GOT3 (cell line): ENCODE measurements around the gene ANKRD39.
"Not testable (repeated sequence)": the region's sequence is repeated elsewhere in the genome, so short reads cannot be mapped to it uniquely, and the experiment has no call there.

Experiments used
- DNase-seq: peaks from one replicate; lab custom pipeline; 2025; ENCODE audit warnings: mixed read lengths; lab: John Stamatoyannopoulos, UW

ANKRD39 gene

GRCh38 chr2:96808176-96808837, 49.5 kb downstream of the ANKRD39 start:
- no peak for DNase-seq

DNA sequence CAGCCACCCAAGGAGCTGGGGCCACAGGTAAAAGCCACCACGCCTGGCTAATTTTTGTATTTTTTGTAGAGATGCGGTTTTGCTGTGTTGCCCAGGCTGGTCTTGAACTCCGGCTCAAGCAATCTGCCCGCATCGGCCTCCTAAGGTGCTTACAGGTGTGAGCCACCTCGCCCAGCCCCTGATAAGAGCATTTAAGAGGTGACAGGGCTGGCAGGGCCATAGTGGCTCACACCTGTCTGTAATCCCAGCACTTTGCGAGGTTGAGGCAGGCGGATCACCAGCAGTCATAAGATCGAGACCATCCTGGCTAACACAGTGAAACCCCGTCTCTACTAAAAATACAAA, 50.7 kb downstream of the ANKRD39 start:
- no peak for DNase-seq

DNA sequence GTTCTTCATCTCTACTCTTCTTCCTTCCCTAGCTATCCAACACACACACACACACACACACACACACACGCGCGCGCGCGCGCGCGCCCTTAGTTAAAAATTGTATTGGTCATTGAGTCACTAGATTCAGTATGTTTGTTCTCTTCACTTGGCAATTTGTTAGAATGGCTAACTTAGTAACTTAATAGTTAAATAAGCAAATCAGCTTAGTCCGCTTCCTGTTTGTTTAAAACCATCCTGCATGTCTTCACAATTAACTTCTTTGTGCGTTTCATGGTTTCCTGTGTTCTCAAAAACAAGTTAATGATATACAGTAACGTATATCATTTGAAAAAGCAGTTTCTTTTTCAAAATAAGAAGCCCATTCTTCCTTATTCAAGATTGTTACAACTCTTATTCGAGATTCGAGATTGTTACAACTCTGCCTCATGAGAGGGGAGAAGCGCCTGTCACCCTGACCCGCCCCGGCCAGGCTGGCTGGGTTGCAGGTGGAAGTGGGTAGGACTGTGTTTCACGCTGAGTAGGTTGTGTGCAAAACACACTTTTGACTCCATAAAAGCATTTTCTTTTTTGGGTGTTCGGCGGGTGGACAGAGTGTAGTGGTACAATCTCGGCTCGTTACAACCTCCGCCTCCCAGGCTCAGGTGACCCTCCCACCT, 51.2 kb downstream of the ANKRD39 start:
- DNase-seq: no peak

DNA sequence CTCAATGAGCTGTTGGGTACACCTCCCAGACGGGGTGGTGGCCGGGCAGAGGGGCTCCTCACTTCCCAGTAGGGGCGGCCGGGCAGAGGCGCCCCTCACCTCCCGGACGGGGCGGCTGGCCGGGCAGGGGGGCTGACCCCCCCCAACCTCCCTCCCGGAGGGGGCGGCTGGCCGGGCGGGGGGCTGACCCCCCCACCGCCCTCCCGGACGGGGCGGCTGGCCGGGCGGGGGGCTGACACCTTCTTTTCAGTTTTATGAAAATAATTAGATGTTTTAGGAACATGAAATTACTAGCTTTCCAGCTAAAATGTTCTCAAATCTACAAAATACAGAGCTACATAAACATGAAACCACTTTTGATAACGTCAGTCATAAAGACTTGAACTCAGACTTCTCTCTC, 51.9 kb downstream of the ANKRD39 start:
- DNase-seq: not testable (repeated sequence)

- DNase-seq: no peak
These were observed 52.8 kb downstream of the ANKRD39 start for GRCh38 chr2:96804986-96805385.

DNA sequence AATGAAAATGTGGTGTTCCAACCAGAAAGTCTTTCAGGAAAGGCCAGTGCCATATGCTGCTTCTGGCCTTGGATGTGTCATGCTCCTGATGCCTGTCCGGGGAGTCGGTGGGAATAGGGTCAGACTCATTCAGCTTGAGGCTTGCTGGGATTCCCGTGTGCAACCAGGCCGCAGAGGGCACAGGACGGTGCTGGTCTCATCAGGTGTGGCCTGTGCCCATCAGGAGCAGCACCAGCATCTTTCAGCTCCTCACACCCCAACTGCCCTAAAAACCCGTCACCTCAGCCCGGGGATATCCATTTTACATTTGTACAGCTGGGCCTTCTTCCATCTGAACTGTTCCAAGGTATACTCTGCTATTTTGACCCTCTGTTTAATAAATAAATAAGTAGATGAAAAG, 55.1 kb downstream of the ANKRD39 start:
- no peak for DNase-seq

- no peak for DNase-seq
These were observed 55.8 kb downstream of the ANKRD39 start for GRCh38 chr2:96801786-96802595.

DNA sequence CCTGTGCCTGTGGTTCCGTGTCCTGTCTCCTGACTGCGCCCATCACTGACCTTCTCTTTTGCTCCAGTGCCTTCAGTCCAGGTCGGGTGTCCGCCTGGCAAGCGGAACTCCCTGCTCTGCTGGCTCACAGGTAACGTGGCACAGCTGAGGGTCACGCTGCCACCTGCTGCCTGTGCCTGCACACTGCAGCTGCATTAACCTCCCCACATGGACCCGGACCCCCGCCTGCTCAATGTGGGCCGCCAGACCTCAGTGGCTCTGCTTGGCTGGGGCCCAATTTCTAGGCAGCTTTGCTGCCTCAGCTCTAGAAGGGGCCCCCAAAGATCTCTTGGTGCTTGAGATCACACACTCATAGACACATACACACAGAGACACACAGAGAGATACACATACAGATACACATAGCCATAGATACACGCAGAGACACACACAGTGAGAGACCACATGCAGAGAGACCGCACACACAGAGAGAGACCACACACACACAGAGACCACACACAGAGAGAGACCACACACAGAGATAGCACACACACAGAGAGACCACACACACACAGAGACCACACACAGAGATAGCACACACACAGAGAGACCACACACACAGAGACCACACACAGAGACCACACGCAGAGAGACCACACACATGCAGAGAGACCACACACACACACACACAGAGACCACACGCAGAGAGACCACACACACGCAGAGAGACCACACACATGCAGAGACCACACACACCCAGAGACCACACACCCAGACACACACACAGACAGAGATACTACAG, 56.6 kb downstream of the ANKRD39 start:
- DNase-seq: no peak

DNA sequence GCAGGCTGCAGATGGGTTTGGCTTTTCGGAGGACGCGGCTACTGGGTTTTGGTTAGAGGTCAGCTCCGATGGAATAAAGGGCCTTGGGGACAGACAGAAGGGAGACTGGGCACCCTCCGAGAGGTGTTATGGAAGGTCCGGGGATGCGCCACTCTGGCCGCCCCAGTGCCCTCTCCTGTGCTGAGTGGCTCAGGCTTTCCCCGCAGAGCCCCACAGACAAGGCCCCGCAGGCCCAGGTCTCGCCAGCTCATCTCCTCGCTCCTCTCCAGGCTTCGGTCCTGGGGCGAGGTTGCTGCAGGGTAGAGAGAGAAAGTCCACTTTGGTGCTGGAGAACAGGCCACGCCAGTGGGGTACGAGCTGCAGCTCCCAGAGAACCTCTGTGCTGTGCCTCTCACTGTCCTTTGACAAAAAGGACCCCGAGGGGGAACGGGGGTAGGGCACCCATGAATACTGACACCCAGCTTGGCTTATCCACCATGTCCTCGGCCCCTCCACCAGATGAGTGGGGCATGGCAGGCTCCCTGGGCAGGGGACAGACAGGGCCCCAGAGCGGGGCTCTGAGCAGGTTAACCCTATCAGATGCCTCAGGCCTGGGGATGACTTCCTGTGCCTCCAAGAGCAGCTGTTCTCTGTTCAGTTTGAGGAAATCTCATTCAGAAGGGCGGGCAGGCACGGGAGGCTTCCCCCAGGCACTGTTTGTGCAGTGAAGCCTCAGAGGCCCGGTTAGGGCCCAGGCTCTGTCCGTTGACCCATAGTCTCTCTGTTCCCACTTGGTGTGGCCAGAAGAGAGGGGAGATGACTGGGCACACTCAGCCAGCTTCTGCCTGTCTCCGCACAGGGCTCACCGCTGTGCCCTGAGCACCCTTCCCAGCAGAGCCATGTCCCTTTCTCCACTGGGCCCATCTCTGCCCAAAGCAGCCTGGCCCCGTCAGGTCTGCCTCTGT, 57.5 kb downstream of the ANKRD39 start:
- DNase-seq: no peak

- no peak for DNase-seq
These were observed 58.2 kb downstream of the ANKRD39 start for GRCh38 chr2:96799623-96799935.

DNA sequence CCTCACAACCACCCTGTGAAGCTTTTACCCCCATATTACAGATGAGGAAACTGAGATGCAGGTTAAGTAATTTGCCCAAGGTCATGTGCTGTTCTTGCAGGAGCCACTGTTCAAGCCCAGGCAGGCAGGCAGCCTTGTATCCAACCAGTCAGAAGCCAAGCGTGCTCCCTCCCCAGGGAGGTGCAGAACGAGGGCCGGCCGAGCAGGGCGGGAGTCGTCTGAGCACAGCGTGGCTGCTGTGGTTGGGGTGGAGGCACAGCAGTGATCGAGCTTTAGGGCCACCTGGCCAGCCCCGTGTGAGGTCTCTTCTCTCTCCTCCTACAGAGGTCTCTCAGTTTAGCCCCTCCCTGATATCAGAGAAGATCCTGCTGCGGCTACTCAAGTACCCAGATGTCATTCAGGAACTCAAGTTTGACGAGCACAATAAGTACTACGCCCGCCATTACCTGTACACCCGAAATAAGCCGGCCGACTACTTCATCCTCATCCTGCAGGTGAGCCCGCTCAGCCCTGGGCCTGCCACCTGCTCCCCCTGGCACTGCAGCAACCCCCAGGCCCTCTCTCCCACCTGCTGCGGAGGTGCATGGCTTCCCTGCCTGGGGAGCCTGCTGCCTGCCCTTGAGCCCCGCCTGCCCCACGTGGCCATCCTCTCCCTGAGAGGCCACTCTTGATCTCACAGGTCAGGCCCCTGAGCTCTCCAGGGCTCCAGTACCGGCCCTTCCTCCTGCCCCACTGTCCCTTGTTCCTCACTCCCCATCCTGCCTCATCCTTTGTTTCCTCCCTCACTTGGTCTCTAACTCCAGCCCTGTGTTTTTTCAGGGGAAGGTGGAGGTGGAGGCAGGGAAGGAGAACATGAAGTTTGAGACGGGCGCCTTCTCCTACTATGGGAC, 58.8 kb downstream of the ANKRD39 start:
- DNase-seq: no peak
